ENCODE data around the gene LDLRAD3.

Gene LDLRAD3

GRCh38 chr11:36065436-36065835, 121.6 kb downstream of the LDLRAD3 start:
- TF ChIP-seq, protein P1, sequence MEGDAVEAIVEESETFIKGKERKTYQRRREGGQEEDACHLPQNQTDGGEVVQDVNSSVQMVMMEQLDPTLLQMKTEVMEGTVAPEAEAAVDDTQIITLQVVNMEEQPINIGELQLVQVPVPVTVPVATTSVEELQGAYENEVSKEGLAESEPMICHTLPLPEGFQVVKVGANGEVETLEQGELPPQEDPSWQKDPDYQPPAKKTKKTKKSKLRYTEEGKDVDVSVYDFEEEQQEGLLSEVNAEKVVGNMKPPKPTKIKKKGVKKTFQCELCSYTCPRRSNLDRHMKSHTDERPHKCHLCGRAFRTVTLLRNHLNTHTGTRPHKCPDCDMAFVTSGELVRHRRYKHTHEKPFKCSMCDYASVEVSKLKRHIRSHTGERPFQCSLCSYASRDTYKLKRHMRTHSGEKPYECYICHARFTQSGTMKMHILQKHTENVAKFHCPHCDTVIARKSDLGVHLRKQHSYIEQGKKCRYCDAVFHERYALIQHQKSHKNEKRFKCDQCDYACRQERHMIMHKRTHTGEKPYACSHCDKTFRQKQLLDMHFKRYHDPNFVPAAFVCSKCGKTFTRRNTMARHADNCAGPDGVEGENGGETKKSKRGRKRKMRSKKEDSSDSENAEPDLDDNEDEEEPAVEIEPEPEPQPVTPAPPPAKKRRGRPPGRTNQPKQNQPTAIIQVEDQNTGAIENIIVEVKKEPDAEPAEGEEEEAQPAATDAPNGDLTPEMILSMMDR (IDR thresholded peaks at IDR 0.05; ENCODE audit: borderline replicate concordance, control extremely low read depth, extremely low read depth, insufficient read depth, missing control alignments), result no peak
- no peak for DNase-seq (ENCODE audit: low spot score)
- in situ Hi-C loops (cut with MboI; ENCODE audit: low sequenced_read_pairs, unreplicated experiment), result no loop called here

DNA sequence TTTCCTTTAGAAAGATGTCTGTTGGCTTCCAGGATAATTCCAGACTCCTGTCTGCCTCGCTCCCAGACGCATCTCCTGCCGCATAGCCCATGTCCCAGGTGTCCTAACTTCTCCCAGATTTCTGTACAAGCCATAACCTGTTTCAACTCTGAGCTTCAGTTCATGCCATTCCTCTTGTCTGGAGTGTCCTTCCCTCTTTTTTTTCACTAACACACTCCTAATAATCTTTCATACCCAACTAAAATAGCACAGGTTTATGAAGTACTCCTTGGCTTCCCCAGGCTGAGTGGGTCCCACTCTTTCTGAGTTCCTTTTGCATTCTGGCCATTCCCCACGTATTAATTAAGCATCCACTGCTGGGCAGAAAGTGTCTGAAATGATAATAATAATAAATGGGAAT, 123.0 kb downstream of the LDLRAD3 start:
- DNase-seq (ENCODE audit: low spot score), result no peak
- in situ Hi-C loops (cut with MboI; ENCODE audit: low sequenced_read_pairs, unreplicated experiment), result no loop called here
- TF ChIP-seq, protein P1 (IDR thresholded peaks at IDR 0.05; ENCODE audit: borderline replicate concordance, control extremely low read depth, extremely low read depth, insufficient read depth, missing control alignments), result no peak

DNA sequence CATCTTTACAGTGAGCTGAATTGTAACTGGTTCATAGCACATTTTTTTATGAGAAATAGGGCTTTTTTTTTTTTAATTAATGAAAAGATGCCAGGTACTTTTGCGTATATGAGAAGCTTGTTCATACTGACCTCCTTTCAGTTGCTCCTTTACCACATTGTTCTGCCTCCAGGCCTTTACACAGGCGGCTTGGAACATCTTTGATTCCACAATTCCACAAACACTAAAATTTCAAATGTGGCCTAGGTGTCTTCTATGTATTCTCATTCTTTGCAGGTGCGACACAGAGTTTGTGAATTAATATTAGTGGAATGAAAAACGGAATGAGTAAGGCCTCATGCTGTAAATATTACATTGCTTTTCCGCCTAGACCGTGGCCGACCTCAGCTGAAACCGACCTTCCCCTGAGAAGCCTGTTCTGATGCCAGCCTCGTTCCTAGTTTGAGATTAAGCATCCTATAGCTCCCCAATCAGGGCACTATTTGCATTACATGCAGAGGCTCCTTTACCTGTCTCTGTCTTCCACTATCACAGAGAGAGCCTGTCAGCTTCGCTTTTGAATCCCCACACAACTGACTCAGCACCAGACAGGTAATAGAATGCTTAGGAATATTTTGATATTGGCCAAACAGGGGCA, 125.8 kb downstream of the LDLRAD3 start:
- DNase-seq (ENCODE audit: low spot score), result no peak
- in situ Hi-C loops (cut with MboI; ENCODE audit: low sequenced_read_pairs, unreplicated experiment), result no loop called here
- TF ChIP-seq, protein P1 (IDR thresholded peaks at IDR 0.05; ENCODE audit: borderline replicate concordance, control extremely low read depth, extremely low read depth, insufficient read depth, missing control alignments), result no peak

DNA sequence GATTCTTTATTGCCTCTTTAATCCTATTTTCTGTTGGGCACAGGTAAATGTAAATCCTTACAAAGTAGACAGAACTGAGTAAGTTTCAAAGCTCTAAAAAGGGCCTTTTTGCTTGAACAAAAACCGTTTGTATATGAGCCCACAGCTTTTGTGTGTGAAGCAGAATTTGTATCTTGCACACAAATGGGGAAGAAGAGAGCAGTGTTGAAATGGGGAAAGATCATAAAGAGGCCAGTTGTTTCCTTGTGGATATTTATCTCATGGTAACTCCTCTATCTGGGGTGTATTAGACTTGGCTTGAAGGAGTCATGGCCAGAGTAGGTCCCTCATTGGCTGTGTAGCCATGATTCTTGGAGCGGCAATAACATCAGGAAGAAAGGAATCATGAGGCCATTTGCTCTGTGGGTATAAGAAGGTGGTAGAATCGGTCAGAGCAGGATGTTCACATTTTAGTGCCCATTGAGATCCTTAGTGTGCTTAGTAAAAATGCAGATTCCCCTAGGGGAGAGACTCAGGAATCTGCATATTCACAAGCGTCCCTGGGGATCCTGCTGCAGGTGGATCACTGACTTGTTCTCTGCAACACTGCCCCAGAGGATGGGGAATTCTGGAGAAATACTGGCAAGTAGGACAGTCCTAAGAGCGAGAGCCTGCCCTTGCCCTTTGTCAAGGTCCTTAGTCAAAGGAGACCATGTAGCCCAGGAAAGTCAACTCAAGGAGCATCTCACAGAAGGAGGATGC, 126.5 kb downstream of the LDLRAD3 start:
- TF ChIP-seq, protein P1 (IDR thresholded peaks at IDR 0.05; ENCODE audit: borderline replicate concordance, control extremely low read depth, extremely low read depth, insufficient read depth, missing control alignments), result no peak

DNA sequence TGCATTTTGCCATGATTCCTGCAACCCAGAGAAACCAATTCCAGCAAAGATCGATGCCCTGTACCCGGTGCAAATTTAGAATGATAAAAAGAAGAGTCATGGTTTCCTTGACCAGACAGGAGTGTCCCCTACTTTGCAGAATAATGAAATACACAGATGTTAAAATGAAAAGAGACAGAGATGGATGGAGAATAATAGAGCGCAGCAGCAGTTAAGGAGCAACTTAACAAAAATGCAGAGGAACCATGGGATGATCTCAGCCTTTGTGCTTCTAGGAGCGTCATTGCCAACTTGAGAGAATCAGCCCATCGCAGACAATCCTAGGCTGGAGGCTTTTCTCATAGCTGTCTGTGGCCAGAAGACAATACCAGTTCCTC, 127.1 kb downstream of the LDLRAD3 start:
- in situ Hi-C loops (cut with MboI; ENCODE audit: low sequenced_read_pairs, unreplicated experiment), result no loop called here
- DNase-seq (ENCODE audit: low spot score), result no peak
- TF ChIP-seq, protein P1 (IDR thresholded peaks at IDR 0.05; ENCODE audit: borderline replicate concordance, control extremely low read depth, extremely low read depth, insufficient read depth, missing control alignments), result no peak

More for the DNA sequence above, 126.5 kb downstream of the LDLRAD3 start:
- no peak for DNase-seq (ENCODE audit: low spot score)
- in situ Hi-C loops (cut with MboI; ENCODE audit: low sequenced_read_pairs, unreplicated experiment), result no loop called here

- TF ChIP-seq, protein P1 (IDR thresholded peaks at IDR 0.05; ENCODE audit: borderline replicate concordance, control extremely low read depth, extremely low read depth, insufficient read depth, missing control alignments), result no peak
- no peak for DNase-seq (ENCODE audit: low spot score)
- in situ Hi-C loops (cut with MboI; ENCODE audit: low sequenced_read_pairs, unreplicated experiment), result no loop called here
Observed at GRCh38 chr11:36071917-36072500, 128.1 kb downstream of the LDLRAD3 start.

Data from GM13976 (cell line).